ENCODE measurements around the gene SPG7.

Gene SPG7

DNA sequence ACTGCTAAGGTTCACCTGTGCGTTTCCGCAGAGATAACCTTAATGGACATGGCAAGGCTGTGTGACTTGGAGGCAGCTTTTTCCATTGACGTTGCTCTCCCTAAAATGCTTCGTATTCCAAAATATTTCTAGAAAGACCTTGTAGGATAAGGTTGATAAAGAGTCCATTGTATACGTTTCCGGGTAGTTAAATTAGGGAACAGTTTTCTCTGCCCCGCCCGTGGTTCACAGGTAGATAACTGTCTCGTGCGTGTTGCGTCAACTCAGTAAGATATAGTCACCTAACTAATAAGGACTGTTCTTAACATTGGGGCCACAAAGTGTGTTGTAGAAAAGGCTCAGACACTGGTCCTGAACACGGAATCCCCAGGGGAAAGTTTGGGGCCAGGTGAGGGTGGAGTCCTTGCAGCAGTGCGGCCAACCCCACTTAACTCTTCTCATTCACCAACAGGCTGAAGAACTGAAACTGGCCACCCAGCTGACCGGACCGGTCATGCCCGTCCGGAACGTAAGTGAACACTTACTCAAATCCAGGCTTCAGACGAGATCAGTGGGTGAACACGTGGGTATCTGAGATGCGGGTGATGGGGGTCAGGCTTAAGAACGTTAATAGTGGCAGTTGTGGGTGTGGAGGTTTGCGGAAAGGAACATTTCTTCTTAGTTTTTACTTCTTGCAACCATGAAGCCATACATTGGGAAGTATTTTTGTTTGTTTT lies 53.8 kb downstream of the SPG7 start:
- H3K27ac ChIP-seq = no peak overlapping the region
- no peak for DNase-seq
- peaks cover 46% of the 10 kb centered on the region for H3K36me3 ChIP-seq (replicated peaks)
- H3K4me3 ChIP-seq (ENCODE audit: low read depth, low read length) = peak overlapping the region; percentile 86
- in situ Hi-C loops (cut with HindIII; ENCODE audit: low pct_ligation_motif_present, low sequenced_read_pairs) = no loop called here
- TF ChIP-seq CTCF (IDR thresholded peaks at IDR 0.05; ENCODE audit: low read depth, low read length, missing control alignments) = no peak
- H3K27me3 ChIP-seq (replicated peaks) = no peaks in the 10 kb centered on the region

DNA sequence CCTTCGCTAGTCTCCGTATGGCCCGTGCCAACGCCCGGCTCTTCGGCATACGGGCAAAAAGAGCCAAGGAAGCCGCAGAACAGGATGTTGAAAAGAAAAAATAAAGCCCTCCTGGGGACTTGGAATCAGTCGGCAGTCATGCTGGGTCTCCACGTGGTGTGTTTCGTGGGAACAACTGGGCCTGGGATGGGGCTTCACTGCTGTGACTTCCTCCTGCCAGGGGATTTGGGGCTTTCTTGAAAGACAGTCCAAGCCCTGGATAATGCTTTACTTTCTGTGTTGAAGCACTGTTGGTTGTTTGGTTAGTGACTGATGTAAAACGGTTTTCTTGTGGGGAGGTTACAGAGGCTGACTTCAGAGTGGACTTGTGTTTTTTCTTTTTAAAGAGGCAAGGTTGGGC lies 54.7 kb downstream of the SPG7 start:
- TF ChIP-seq CTCF (IDR thresholded peaks at IDR 0.05; ENCODE audit: low read depth, low read length, missing control alignments) = no peak
- Histone ChIP-seq H3K36me3 (replicated peaks) (peaks cover 43% of the 10 kb centered on the region), H3K27me3 (replicated peaks) (no peaks in the 10 kb centered on the region), H3K27ac (no peak overlapping the region), H3K4me3 (ENCODE audit: low read depth, low read length) (peak overlapping the region; percentile 86)
- in situ Hi-C loops (cut with HindIII; ENCODE audit: low pct_ligation_motif_present, low sequenced_read_pairs) = no loop called here
- DNase-seq = no peak

DNA sequence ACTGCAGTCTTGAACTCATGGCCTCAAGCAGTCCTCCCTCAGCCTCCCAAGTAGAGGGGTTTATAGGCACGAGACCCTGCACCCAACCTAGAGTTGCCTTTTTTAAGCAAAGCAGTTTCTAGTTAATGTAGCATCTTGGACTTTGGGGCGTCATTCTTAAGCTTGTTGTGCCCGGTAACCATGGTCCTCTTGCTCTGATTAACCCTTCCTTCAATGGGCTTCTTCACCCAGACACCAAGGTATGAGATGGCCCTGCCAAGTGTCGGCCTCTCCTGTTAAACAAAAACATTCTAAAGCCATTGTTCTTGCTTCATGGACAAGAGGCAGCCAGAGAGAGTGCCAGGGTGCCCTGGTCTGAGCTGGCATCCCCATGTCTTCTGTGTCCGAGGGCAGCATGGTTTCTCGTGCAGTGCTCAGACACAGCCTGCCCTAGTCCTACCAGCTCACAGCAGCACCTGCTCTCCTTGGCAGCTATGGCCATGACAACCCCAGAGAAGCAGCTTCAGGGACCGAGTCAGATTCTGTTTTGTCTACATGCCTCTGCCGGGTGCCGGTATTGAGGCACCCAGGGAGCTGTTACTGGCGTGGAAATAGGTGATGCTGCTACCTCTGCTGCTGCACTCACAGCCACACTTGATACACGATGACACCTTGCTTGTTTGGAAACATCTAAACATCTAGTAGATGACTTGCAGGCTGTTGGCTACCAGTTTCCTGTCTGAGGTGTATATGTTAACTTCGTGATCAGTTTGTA lies 55.6 kb downstream of the SPG7 start:
- no peak overlapping the region for H3K27ac ChIP-seq
- no peak for TF ChIP-seq CTCF (IDR thresholded peaks at IDR 0.05; ENCODE audit: low read depth, low read length, missing control alignments)
- peaks cover 43% of the 10 kb centered on the region for H3K36me3 ChIP-seq (replicated peaks)
- in situ Hi-C loops (cut with HindIII; ENCODE audit: low pct_ligation_motif_present, low sequenced_read_pairs) = no loop called here
- no peak for DNase-seq
- H3K4me3 ChIP-seq (ENCODE audit: low read depth, low read length) = peak overlapping the region; percentile 17
- H3K27me3 ChIP-seq (replicated peaks) = no peaks in the 10 kb centered on the region

DNA sequence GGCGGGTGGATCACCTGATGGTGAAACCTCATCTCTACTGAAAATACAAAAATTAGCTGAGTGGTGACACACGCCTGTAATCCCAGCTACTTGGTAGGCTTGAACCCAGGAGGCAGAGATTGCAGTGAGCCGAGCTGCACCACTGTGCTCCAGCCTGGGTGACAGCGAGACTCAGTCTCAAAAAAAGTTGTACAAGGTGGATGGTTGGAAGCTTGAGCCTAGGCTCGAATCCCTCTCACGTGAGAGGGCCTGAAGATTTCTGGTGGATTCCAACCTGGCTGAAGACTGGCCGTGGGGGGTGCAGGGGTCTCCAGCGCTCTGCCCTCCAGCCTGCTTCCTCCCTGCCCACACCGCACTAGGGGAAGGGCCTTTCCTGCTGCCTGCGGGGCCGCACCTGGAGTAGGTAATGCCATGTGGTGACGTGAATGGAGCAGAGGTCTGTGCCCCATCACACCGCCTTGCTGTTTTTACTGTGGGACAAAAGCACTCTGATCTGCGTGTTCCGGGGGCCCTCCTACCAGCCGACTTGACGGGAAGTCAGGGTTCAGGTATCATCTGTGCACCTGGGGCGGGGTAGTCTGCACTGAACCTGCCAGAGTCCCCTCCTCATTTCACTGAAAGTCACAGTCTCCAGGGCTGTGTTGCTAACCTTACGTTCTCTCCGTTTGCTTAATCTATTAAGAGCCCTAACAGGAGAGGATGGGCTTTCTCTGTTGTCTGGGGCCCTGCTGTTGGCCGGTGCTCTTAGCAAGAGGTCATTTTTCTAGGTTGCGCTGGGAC lies 56.5 kb downstream of the SPG7 start:
- H3K27ac ChIP-seq = no peak overlapping the region
- in situ Hi-C loops (cut with HindIII; ENCODE audit: low pct_ligation_motif_present, low sequenced_read_pairs) = no loop called here

DNA sequence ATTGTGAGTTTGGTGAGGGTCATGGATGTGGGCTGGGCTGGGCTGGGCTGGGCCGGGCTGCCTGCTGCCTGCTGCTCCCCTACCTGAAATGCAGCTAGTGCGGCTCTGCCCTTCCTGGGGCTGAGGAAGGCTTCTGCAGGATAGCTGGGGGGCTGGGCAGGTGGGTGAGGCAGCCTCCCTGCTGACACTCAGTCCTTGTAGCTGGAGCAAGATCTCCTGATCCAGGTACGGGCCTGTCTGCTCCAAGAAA lies 57.0 kb downstream of the SPG7 start:
- no peak for DNase-seq
- no peak overlapping the region for H3K4me3 ChIP-seq (ENCODE audit: low read depth, low read length)
- TF ChIP-seq CTCF (IDR thresholded peaks at IDR 0.05; ENCODE audit: low read depth, low read length, missing control alignments) = no peak
- peaks cover 43% of the 10 kb centered on the region for H3K36me3 ChIP-seq (replicated peaks)
- no peak overlapping the region for H3K27ac ChIP-seq
- in situ Hi-C loops (cut with HindIII; ENCODE audit: low pct_ligation_motif_present, low sequenced_read_pairs) = no loop called here
- H3K27me3 ChIP-seq (replicated peaks) = no peaks in the 10 kb centered on the region

More for the DNA sequence above, 56.5 kb downstream of the SPG7 start:
- no peak overlapping the region for H3K4me3 ChIP-seq (ENCODE audit: low read depth, low read length)
- H3K36me3 ChIP-seq (replicated peaks) = peaks cover 43% of the 10 kb centered on the region
- no peak for DNase-seq
- no peaks in the 10 kb centered on the region for H3K27me3 ChIP-seq (replicated peaks)
- TF ChIP-seq CTCF (IDR thresholded peaks at IDR 0.05; ENCODE audit: low read depth, low read length, missing control alignments) = no peak
